ENCODE results near the gene EFEMP1. TPM values are rescaled to one million over a fixed set of nuclear protein-coding genes. Genes with fewer than 3 reads are reported as not detected.
A peak's percentile ranks its signal among the peaks of the same experiment; 100 is the strongest.
"Not testable (repeated sequence)": the region's sequence is repeated elsewhere in the genome, so short reads cannot be mapped to it uniquely, and the experiment has no call there.

Gene EFEMP1
- total RNA-seq, 1 experiment from 2014 or later, result 9.4 TPM

GRCh38 chr2:55856936-55857335, 66.6 kb downstream of the EFEMP1 start:
- no peak for DNase-seq
- H3K36me3 ChIP-seq (replicated peaks; ENCODE audit: control insufficient read depth, insufficient read depth, low read length), result no peaks in the 10 kb centered on the region
- H3K27me3 ChIP-seq (ENCODE audit: control insufficient read depth, insufficient read depth, low read length), result no peaks in the 10 kb centered on the region
- H3K4me3 ChIP-seq (ENCODE audit: insufficient read depth, low read depth, low read length), result no peak overlapping the region

GRCh38 chr2:55848096-55848495, 75.5 kb downstream of the EFEMP1 start:
- H3K4me3 ChIP-seq (ENCODE audit: insufficient read depth, low read depth, low read length), result no peak overlapping the region

GRCh38 chr2:55846426-55846825, 77.2 kb downstream of the EFEMP1 start:
- Histone ChIP-seq H3K27me3 (ENCODE audit: control insufficient read depth, insufficient read depth, low read length) (no peaks in the 10 kb centered on the region), H3K36me3 (replicated peaks; ENCODE audit: control insufficient read depth, insufficient read depth, low read length) (no peaks in the 10 kb centered on the region), H3K4me3 (ENCODE audit: insufficient read depth, low read depth, low read length) (no peak overlapping the region)
- no peak for DNase-seq

More at GRCh38 chr2:55848096-55848495, 75.5 kb downstream of the EFEMP1 start:
- Histone ChIP-seq H3K36me3 (replicated peaks; ENCODE audit: control insufficient read depth, insufficient read depth, low read length) (no peaks in the 10 kb centered on the region), H3K27me3 (ENCODE audit: control insufficient read depth, insufficient read depth, low read length) (no peaks in the 10 kb centered on the region)
- no peak for DNase-seq

GRCh38 chr2:55844986-55845385, 78.6 kb downstream of the EFEMP1 start:
- Histone ChIP-seq H3K36me3 (replicated peaks; ENCODE audit: control insufficient read depth, insufficient read depth, low read length) (no peaks in the 10 kb centered on the region), H3K4me3 (ENCODE audit: insufficient read depth, low read depth, low read length) (no peak overlapping the region), H3K27me3 (ENCODE audit: control insufficient read depth, insufficient read depth, low read length) (no peaks in the 10 kb centered on the region)
- DNase-seq, result no peak

GRCh38 chr2:55843994-55844345, 79.6 kb downstream of the EFEMP1 start:
- H3K27me3 ChIP-seq (ENCODE audit: control insufficient read depth, insufficient read depth, low read length), result no peaks in the 10 kb centered on the region
- no peak for DNase-seq
- no peaks in the 10 kb centered on the region for H3K36me3 ChIP-seq (replicated peaks; ENCODE audit: control insufficient read depth, insufficient read depth, low read length)
- H3K4me3 ChIP-seq (ENCODE audit: insufficient read depth, low read depth, low read length), result no peak overlapping the region

- no peaks in the 10 kb centered on the region for H3K27me3 ChIP-seq (ENCODE audit: control insufficient read depth, insufficient read depth, low read length)
- H3K36me3 ChIP-seq (replicated peaks; ENCODE audit: control insufficient read depth, insufficient read depth, low read length), result no peaks in the 10 kb centered on the region
- no peak for DNase-seq
- no peak overlapping the region for H3K4me3 ChIP-seq (ENCODE audit: insufficient read depth, low read depth, low read length)
Measured at GRCh38 chr2:55843096-55843993, 80.2 kb downstream of the EFEMP1 start.

- Histone ChIP-seq H3K36me3 (replicated peaks; ENCODE audit: control insufficient read depth, insufficient read depth, low read length) (no peaks in the 10 kb centered on the region), H3K27me3 (ENCODE audit: control insufficient read depth, insufficient read depth, low read length) (no peaks in the 10 kb centered on the region), H3K4me3 (ENCODE audit: insufficient read depth, low read depth, low read length) (no peak overlapping the region)
- DNase-seq, result no peak
Measured at GRCh38 chr2:55842046-55842445, 81.5 kb downstream of the EFEMP1 start.

GRCh38 chr2:55840460-55840859, 83.1 kb downstream of the EFEMP1 start:
- Histone ChIP-seq H3K4me3 (ENCODE audit: insufficient read depth, low read depth, low read length) (no peak overlapping the region), H3K27me3 (ENCODE audit: control insufficient read depth, insufficient read depth, low read length) (no peaks in the 10 kb centered on the region), H3K36me3 (replicated peaks; ENCODE audit: control insufficient read depth, insufficient read depth, low read length) (no peaks in the 10 kb centered on the region)
- DNase-seq, result no peak

GRCh38 chr2:55839182-55839819, 84.3 kb downstream of the EFEMP1 start:
- peak; percentile 11 for DNase-seq
- Histone ChIP-seq H3K27me3 (ENCODE audit: control insufficient read depth, insufficient read depth, low read length) (no peaks in the 10 kb centered on the region), H3K4me3 (ENCODE audit: insufficient read depth, low read depth, low read length) (no peak overlapping the region), H3K36me3 (replicated peaks; ENCODE audit: control insufficient read depth, insufficient read depth, low read length) (no peaks in the 10 kb centered on the region)

GRCh38 chr2:55838653-55839052, 84.9 kb downstream of the EFEMP1 start:
- Histone ChIP-seq H3K27me3 (ENCODE audit: control insufficient read depth, insufficient read depth, low read length) (no peaks in the 10 kb centered on the region), H3K4me3 (ENCODE audit: insufficient read depth, low read depth, low read length) (no peak overlapping the region), H3K36me3 (replicated peaks; ENCODE audit: control insufficient read depth, insufficient read depth, low read length) (no peaks in the 10 kb centered on the region)
- no peak for DNase-seq

- H3K27me3 ChIP-seq (ENCODE audit: control insufficient read depth, insufficient read depth, low read length); H3K36me3 ChIP-seq (replicated peaks; ENCODE audit: control insufficient read depth, insufficient read depth, low read length); DNase-seq; H3K4me3 ChIP-seq (ENCODE audit: insufficient read depth, low read depth, low read length): not testable (repeated sequence)
Measured at GRCh38 chr2:55838117-55838516, 85.5 kb downstream of the EFEMP1 start.

- no peak overlapping the region for H3K4me3 ChIP-seq (ENCODE audit: insufficient read depth, low read depth, low read length)
- H3K27me3 ChIP-seq (ENCODE audit: control insufficient read depth, insufficient read depth, low read length), result no peaks in the 10 kb centered on the region
- DNase-seq, result no peak
- H3K36me3 ChIP-seq (replicated peaks; ENCODE audit: control insufficient read depth, insufficient read depth, low read length), result no peaks in the 10 kb centered on the region
Measured at GRCh38 chr2:55837073-55837472, 86.5 kb downstream of the EFEMP1 start.

- not testable (repeated sequence) for H3K36me3 ChIP-seq (replicated peaks; ENCODE audit: control insufficient read depth, insufficient read depth, low read length); H3K27me3 ChIP-seq (ENCODE audit: control insufficient read depth, insufficient read depth, low read length); H3K4me3 ChIP-seq (ENCODE audit: insufficient read depth, low read depth, low read length); DNase-seq
Measured at GRCh38 chr2:55831671-55832410, 91.7 kb downstream of the EFEMP1 start.

GRCh38 chr2:55827855-55828254, 95.7 kb downstream of the EFEMP1 start:
- no peaks in the 10 kb centered on the region for H3K36me3 ChIP-seq (replicated peaks; ENCODE audit: control insufficient read depth, insufficient read depth, low read length)
- no peaks in the 10 kb centered on the region for H3K27me3 ChIP-seq (ENCODE audit: control insufficient read depth, insufficient read depth, low read length)
- no peak overlapping the region for H3K4me3 ChIP-seq (ENCODE audit: insufficient read depth, low read depth, low read length)
- DNase-seq, result no peak

GRCh38 chr2:55827428-55827827, 96.2 kb downstream of the EFEMP1 start:
- not testable (repeated sequence) for H3K27me3 ChIP-seq (ENCODE audit: control insufficient read depth, insufficient read depth, low read length); H3K4me3 ChIP-seq (ENCODE audit: insufficient read depth, low read depth, low read length); H3K36me3 ChIP-seq (replicated peaks; ENCODE audit: control insufficient read depth, insufficient read depth, low read length); DNase-seq
